ENCODE results near the gene ZNF385B. TPM values are rescaled to one million over a fixed set of nuclear protein-coding genes. Genes with fewer than 3 reads are reported as not detected.

Gene ZNF385B
- total RNA-seq, 1 donor from 2014 or later = 8.3 TPM

DNA sequence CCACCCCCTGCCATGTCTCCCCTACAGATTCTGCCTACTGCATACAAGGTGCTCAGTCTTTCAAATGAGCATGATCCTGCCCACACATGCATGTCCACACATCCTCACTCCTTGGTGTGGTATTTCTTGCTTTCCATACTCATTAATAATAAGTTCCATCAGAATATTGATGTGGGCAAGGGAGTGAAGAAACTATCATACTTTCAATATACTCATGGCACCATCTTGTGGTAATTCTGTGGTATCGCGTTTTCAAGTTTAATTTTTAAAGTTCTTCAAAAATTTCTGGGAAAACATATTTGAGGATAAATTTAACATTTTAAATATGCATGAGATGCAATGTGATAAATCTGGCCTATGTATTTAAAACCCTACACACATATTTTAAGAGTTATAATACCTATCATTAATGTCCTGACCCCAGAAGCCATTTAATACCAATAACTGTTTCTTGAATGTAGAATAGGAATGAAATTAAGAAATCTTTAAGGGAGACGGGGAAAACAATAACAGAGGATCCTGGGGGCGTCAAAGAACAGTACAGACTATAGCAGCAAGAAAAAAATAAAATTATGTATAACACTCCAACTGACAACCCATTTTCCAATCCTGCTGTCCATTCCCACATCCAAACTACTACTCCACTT, 110.1 kb downstream of the ZNF385B start:
- ATAC-seq (peak; percentile 78), DNase-seq (ENCODE audit: low spot score) (no peak)

DNA sequence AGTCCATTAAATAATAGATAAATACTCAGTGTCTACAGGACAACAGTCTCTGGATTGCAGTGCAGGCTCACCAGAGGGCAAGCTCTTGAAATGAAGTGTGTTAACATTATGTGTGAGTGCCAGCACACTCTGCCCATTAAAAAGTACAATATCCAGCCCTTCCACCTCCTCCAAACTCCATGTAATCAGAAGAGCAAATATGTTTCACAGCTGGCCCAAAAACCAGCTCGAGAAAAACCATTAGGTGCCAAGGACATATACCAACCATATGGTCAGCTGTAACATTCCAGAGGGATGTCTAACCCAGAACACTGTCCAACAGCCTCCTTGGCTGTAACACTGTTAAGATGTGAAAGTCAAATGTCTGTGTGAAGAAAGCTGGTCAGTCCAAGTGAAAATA, 112.2 kb downstream of the ZNF385B start:
- ATAC-seq = peak; percentile 60
- no peak for DNase-seq (ENCODE audit: low spot score)

DNA sequence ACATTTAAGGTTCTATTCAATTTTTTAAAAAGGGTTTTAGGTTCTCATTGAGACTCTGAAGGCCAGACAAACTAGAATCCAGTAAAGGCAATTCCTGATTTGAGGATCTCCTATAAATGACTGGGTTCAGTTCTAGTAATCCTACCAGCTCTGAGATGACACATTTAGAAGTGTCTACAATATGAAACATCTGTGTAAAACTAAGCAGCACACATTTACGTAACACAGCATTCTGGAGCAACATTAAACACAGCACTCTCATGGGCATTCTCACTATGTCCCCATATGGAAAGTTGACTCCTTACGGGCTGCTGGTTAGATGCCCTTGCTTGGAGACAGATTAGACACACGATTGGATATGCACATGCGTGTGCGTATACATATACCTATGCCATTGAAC, 114.4 kb downstream of the ZNF385B start:
- DNase-seq (ENCODE audit: low spot score) (no peak), ATAC-seq (no peak)

DNA sequence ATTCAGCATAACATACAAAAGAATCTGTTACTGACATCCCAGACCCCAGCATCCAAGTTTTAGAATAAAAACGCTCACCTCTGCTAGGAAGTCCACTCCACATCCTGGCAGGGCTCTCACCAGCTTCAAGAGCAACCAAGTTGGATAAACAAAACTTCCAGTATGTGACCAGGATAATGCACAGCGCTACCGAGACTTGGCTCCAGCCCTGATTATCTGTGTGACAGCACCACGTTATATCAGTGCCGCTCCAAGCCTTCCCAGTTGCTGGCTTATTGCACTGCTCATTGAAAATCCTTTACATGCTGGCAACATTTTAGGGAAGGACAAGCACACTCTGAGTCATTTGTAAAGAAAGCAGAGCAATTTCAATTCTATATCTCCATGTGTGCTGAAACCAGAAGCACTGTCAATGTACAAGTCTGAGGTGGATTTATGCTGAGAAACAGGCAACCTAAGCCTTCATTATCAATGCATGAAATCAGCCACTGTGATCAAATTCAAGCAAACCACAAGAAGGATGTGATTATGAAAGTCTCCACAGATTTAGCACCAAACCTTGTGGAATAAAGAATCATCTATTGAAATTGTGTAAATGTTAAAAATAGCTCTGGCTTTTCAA, 115.7 kb downstream of the ZNF385B start:
- ATAC-seq = no peak
- no peak for DNase-seq (ENCODE audit: low spot score)

- ATAC-seq = no peak
Measured at GRCh38 chr2:179744401-179744800, 117.0 kb downstream of the ZNF385B start.

GRCh38 chr2:179741317-179741716, 120.1 kb downstream of the ZNF385B start:
- ATAC-seq (no peak), DNase-seq (ENCODE audit: low spot score) (no peak)

More at GRCh38 chr2:179744401-179744800, 117.0 kb downstream of the ZNF385B start:
- no peak for DNase-seq (ENCODE audit: low spot score)

DNA sequence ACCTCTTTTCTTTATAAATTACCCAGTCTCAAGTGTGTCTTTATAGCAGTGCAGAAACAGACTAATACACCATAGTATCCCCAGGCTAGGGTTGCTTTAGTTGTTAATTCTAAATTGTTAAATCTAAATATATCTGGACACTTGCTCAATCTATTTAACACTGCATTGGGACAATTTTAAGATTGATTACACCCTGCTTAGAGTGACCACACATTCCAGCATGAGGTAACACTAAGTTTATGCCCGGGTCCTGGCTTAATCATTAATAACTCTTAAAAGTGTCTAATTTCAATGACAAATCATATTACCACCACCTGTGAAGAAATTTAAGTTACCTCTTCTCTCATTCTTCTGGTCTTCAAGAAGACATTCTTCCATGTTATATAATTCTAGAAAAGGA, 131.4 kb downstream of the ZNF385B start:
- ATAC-seq (peak; percentile 77), DNase-seq (ENCODE audit: low spot score) (no peak)

DNA sequence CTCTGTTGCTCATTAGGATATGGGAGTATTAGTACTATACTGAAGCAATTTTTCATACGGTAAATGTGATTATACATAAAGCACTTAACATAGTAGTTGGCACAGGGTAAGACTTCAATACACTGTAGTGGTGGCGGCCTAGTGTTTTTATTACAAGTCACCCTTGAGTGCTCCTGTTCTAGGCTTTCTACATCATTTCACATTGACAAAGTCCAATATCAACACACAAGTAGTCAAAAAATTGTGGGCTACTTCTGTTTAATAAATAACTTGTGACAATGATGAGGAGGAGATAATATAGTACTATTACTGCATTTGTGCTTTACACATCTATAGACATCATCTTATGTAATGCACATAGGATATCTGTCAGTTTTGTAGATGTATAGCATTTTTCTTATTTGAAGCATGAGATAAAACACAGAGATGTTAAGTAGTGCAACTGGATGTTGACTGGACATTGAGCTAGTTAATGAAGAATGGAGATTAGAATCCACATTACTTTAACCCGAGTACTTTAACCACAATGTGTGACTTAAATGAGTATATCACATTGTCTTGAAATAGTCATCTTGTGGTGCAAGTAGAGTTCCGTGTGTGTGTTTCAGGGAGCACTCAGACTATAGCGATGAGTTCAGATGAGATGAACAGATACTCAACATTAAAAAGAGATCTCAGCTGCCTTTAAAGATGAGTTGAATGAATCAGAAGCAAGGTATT, 134.8 kb downstream of the ZNF385B start:
- no peak for ATAC-seq
- DNase-seq (ENCODE audit: low spot score) = no peak

DNA sequence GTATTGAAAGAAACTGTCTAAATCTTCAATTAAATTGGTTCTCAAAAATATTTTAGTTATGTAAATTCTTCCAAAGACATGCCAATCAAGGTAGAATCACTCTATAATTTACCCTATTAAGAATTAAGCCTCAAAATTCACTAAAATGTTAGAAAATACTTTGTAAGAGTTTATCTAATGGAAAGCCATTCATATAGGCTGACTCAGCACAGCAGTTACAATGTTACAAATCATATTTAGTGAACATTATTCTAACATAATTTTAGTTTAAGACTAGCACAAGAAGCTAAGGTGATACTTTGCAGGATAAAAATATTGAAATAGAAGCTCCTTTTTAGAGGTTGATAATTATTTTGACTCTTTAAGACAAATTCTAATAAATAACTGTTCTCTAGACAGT, 137.0 kb downstream of the ZNF385B start:
- DNase-seq (ENCODE audit: low spot score) = no peak
- no peak for ATAC-seq

DNA sequence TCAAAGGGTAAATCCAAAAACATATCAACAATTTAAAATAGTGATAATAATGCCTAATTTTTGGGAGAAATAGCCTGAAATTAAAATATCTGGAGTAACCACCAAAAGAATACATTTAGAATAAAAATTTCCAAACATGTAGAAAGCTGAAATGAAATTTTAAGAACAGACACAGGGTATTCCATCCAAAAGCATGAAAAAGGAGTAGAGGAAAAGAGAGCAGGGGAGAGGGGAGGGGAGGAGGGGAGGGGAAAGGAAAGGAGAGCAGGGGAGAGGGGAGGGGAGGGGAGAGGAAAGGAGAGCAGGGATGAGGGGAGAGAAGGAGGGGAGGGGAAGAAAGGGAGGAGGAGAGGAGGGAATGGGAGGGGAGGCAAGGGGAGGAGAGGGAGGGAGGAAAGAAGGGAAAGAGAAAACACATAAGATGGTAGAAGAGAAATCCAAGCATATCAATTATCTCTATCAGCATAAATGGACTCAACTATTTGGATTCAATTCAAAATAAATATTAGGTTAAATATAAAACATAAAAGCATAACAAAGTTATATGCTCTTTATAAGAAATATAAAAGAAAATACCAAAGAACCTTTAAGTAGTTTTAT, 141.1 kb downstream of the ZNF385B start:
- DNase-seq (ENCODE audit: low spot score) (no peak), ATAC-seq (no peak)

DNA sequence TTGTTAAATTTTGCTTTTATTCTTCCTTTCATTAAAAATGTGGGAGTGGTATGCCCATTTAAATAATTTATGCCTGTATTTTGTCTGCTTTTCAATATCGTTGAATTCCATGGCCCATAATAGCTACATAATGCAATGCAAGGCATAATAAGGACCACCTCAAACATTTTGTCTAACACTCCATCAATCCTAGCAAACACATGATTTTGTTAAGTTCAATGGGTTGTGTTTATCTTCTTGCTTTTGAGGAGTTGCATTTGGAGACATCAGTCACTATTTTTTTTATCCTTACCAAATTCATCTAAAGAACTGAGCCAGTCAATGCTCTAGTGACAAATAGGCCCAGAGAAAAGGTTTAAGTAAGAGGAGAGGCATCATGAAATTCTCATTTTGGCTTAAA, 145.5 kb downstream of the ZNF385B start:
- DNase-seq (ENCODE audit: low spot score) (no peak), ATAC-seq (no peak)

DNA sequence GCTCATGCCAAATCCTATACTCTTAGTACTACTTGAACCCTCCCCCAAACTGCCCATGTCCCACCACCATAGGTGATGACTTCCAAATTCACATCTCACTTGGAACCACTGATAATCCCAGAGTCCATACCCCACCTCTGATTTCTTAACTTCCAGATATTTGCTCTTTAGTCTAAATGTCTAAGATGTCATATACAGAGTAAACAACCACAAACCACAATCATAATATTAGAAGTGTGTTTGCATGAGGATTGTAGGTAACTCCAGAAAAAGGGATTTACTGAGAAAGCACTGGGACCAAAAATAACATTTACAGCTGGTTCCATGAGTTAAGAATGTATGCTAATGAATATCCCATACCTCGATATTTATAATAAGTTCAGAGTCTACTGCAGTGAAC, 146.2 kb downstream of the ZNF385B start:
- ATAC-seq (no peak), DNase-seq (ENCODE audit: low spot score) (no peak)

DNA sequence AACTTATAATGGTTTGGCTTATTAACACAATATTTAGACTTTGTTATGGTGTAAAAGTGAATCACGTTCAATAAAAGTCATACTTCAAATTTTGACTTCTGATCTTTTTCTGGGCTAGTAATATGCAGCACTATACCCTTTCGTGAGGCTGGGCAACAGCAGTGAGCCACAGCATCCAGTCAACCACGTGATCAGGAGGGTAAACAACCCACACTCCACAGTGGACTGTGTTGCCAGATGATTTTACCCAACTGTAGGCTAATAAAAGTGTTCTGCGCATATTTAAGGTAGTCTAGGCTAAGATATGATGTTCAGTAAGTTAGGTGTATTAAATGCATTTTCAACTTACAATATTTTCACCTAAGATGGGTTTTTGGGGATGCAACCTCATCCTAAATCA, 148.6 kb downstream of the ZNF385B start:
- DNase-seq (ENCODE audit: low spot score) = no peak

DNA sequence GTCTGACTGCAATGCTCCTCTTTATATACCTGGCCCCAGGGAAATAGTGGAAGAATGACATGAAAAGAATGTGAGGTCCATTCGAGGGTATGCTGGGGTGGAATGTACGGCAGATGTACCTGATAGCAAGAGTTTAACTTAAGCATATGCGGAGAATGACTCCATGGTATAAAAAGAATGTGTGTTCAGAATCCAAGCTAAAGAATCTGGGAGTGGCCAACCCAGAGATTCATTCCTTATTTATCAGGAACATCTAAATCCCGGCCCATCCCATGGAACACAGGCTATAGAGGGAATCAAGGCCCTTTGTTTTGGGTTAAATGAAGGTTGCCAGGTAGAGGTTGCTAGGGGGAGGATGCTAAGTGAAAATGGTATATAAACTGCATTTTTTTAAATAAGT, 150.0 kb downstream of the ZNF385B start:
- ATAC-seq (no peak), DNase-seq (ENCODE audit: low spot score) (no peak)

More for the DNA sequence above, 148.6 kb downstream of the ZNF385B start:
- ATAC-seq = no peak

GRCh38 chr2:179703702-179704101, 157.7 kb downstream of the ZNF385B start:
- ATAC-seq (no peak), DNase-seq (ENCODE audit: low spot score) (no peak)

DNA sequence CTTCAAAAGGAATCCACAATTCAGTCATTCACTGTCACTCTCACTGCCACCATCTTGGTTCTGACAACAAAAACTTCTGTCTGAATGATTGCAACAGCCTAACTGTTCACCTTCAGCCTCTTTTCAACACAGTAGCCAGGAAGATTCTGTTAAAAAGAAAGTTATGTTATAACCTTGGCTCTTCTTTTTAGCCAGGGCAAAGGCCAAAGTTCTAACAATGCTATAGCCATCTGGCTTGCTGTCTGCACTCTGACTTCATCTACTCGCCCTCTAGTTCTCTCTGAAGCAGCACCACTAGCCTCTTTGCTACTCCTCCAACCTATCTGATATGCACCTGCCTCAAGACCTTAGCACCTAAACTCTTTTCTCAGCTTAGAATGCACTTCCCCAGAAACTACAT, 158.5 kb downstream of the ZNF385B start:
- ATAC-seq = peak; percentile 82

GRCh38 chr2:179701524-179702110, 159.8 kb downstream of the ZNF385B start:
- ATAC-seq (no peak), DNase-seq (ENCODE audit: low spot score) (no peak)

More for the DNA sequence above, 158.5 kb downstream of the ZNF385B start:
- DNase-seq (ENCODE audit: low spot score) = no peak

GRCh38 chr2:179695486-179695885, 165.9 kb downstream of the ZNF385B start:
- DNase-seq (ENCODE audit: low spot score) (no peak), ATAC-seq (no peak)

GRCh38 chr2:179694963-179695362, 166.4 kb downstream of the ZNF385B start:
- ATAC-seq = no peak
- DNase-seq (ENCODE audit: low spot score) = no peak

GRCh38 chr2:179692610-179693009, 168.8 kb downstream of the ZNF385B start:
- no peak for DNase-seq (ENCODE audit: low spot score)
- no peak for ATAC-seq

DNA sequence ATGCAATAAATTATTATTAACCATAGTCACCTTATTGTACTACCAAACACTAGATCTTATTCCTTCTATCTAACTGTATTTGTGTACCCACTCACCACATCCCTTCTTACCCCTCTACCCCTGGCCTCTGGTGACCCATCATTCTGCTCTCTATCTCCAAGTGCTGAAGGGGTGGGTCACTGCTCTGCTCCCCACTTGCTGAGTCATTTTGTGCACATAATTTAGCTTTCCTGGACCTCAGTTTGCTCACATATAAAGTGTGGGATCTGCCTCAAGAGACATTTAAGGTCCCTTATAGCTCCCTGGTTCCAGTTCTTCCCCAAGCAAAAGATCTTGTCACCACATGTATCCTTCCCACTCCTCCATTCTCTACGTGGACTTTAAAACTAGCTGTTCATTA, 169.4 kb downstream of the ZNF385B start:
- DNase-seq (ENCODE audit: low spot score) (no peak), ATAC-seq (no peak)
